Body of pancreas (tissue), 4 donors: ENCODE data around the gene PLA2G4E. TPM values are rescaled to one million over a fixed set of nuclear protein-coding genes. Genes with fewer than 3 reads are reported as not detected.

Experiments used
- ATAC-seq: fragments of 150-250 bp; one replicate; pipeline ENCODE4 v1.9.1; 2016
- DNase-seq, 4 donors: peaks; one replicate each; pipeline ENCODE4 v3.0.0-alpha.2; 2019
- H3K27ac ChIP-seq, 4 donors: fragments of 200-600 bp; sonication (generic); 1 replicate in 3 of 4; 2 replicates in 1 of 4; pipeline versions ENCODE4 v1.5.1 to v1.6.1; 2016 to 2019; ENCODE audit warnings: mild to moderate bottlenecking in 1 of 4, mixed read lengths in 1 of 4, moderate library complexity in 1 of 4
- H3K27me3 ChIP-seq, 2 donors: fragments of 200-600 bp; sonication (generic); one replicate each; pipeline ENCODE4 v1.6.0; 2016; ENCODE audit warnings: mild to moderate bottlenecking in 1 of 2
- H3K36me3 ChIP-seq, 2 donors: fragments of 200-600 bp; sonication (generic); replicated peaks in 1 of 2; 2 replicates each; pipeline ENCODE4 v1.5.1; 2016; ENCODE audit warnings: low read depth in 2 of 2; ENCODE audit not compliant: insufficient read depth in 1 of 2
- H3K4me1 ChIP-seq: fragments of 200-600 bp; sonication (generic); one replicate; pipeline ENCODE4 v1.6.0; 2016
- H3K4me3 ChIP-seq, 2 donors: fragments of 200-600 bp; sonication (generic); 1 replicate in 1 of 2; 2 replicates in 1 of 2; pipeline ENCODE4 v1.5.1; 2016 to 2019
- H3K9me3 ChIP-seq, 3 donors: fragments of 200-600 bp; sonication (generic); 1 replicate in 2 of 3; 2 replicates in 1 of 3; pipeline ENCODE4 v1.5.1; 2016
- CTCF ChIP-seq, 7 experiments: fragments of 450-650 bp in 4 of 7; fragments of 200-600 bp in 3 of 7; sonication (generic) in 3 of 7; IDR thresholded peaks; one replicate each; pipeline ENCODE4 v1.5.1; 2016 to 2019; ENCODE audit warnings: antibody characterized with exemption in 7 of 7
- POLR2A ChIP-seq, 3 donors: fragments of 450-650 bp; IDR thresholded peaks; one replicate each; pipeline ENCODE4 v1.6.1; 2016; ENCODE audit warnings: antibody characterized with exemption in 3 of 3, mild to moderate bottlenecking in 2 of 3
- WGBS, 2 donors: methylation state at CpG; one replicate each; pipeline ENCODE4 v1.1.5; 2017; 5-methylcytosine and 5-hydroxymethylcytosine counted together
- intact Hi-C: fragments of 100-400 bp; cut with DNase I; formaldehyde crosslinking; loops from one replicate; pipeline ENCODE4 v1.15.1; 2023
- total RNA-seq, 2 donors: library from RNA; depleted of rRNA; stranded (reverse); fragments of >200 nt; gene quantifications; one replicate each; pipeline ENCODE4 v1.1.0, GENCODE V29; 2016

Gene PLA2G4E
- total RNA-seq, 2 donors from 2014 or later = not detected

GRCh38 chr15:42048080-42048820 lies 27.4 kb upstream of the PLA2G4E start:
- H3K27ac ChIP-seq = no peak overlapping the region
- no peaks in the 10 kb centered on the region for H3K9me3 ChIP-seq
- no peak for DNase-seq
- WGBS, 2 donors = 85 to 89% methylated on average over 9 of the region's 9 CpGs
- H3K36me3 ChIP-seq = no peaks in the 10 kb centered on the region
- intact Hi-C loops = no loop called here
- TF ChIP-seq CTCF (IDR thresholded peaks at IDR 0.05) = no peak
- TF ChIP-seq POLR2A (IDR thresholded peaks at IDR 0.05) = no peak
- no peaks in the 10 kb centered on the region for H3K27me3 ChIP-seq
- H3K4me1 ChIP-seq = peaks cover 36% of the 10 kb centered on the region
- ATAC-seq = no peak
- H3K4me3 ChIP-seq = no peak overlapping the region

- TF ChIP-seq POLR2A (IDR thresholded peaks at IDR 0.05) = no peak
- no peak for TF ChIP-seq CTCF (IDR thresholded peaks at IDR 0.05)
- intact Hi-C loops = no loop called here
- Histone ChIP-seq H3K27ac (no peak overlapping the region), H3K9me3 (no peaks in the 10 kb centered on the region), H3K4me3 (no peak overlapping the region), H3K36me3 (no peaks in the 10 kb centered on the region), H3K4me1 (peaks cover 24% of the 10 kb centered on the region), H3K27me3 (no peaks in the 10 kb centered on the region)
- DNase-seq (no peak), ATAC-seq (peak; percentile 32)
- WGBS, 2 donors = 26 to 42% methylated on average over 2 of the region's 2 CpGs
Observed at GRCh38 chr15:42046597-42046996, 25.8 kb upstream of the PLA2G4E start.

GRCh38 chr15:42045211-42045615 lies 24.4 kb upstream of the PLA2G4E start:
- WGBS, 2 donors = 23 to 38% methylated on average over 8 of the region's 8 CpGs
- DNase-seq (peak in 2 of 4 donors; percentile 29 to 44), ATAC-seq (peak; percentile 45)

GRCh38 chr15:42042602-42043400 lies 22.0 kb upstream of the PLA2G4E start:
- ATAC-seq (no peak), DNase-seq (no peak)
- WGBS, 2 donors = 86 to 97% methylated on average over 5 of the region's 5 CpGs
- H3K4me3 ChIP-seq = no peak overlapping the region
- TF ChIP-seq POLR2A (IDR thresholded peaks at IDR 0.05) (no peak), CTCF (IDR thresholded peaks at IDR 0.05) (no peak)
- H3K27me3 ChIP-seq = no peaks in the 10 kb centered on the region
- no peaks in the 10 kb centered on the region for H3K9me3 ChIP-seq
- intact Hi-C loops = no loop called here
- no peaks in the 10 kb centered on the region for H3K36me3 ChIP-seq
- H3K4me1 ChIP-seq = peaks cover 23% of the 10 kb centered on the region
- no peak overlapping the region for H3K27ac ChIP-seq

More at GRCh38 chr15:42045211-42045615, 24.4 kb upstream of the PLA2G4E start:
- intact Hi-C loops = no loop called here
- Histone ChIP-seq H3K27ac (no peak overlapping the region), H3K36me3 (no peaks in the 10 kb centered on the region), H3K9me3 (no peaks in the 10 kb centered on the region), H3K4me3 (no peak overlapping the region), H3K27me3 (no peaks in the 10 kb centered on the region), H3K4me1 (peaks cover 23% of the 10 kb centered on the region)
- TF ChIP-seq CTCF (IDR thresholded peaks at IDR 0.05) (no peak), POLR2A (IDR thresholded peaks at IDR 0.05) (no peak)
